Endothelial cell of umbilical vein (primary cell): ENCODE data around the gene SPACA7. TPM values are rescaled to one million over a fixed set of nuclear protein-coding genes. Genes with fewer than 3 reads are reported as not detected.

ENCODE experiments used
- BruUV-seq: library from RNA; stranded (reverse); fragments of 400-500 nt; replicated peaks from 2 replicates; lab custom pipeline; 2021; lab: Mats Ljungman, UMichigan
- CTCF ChIA-PET: fragments of 300-600, 350-600 bp; sonication (Branson Sonifier 250); formaldehyde crosslinking; loops from one replicate; lab custom pipeline; 2021; ENCODE audit warnings: antibody characterized with exemption, inconsistent platforms; lab: Charles Lee
- POLR2A ChIA-PET: fragments of 300-600, 350-600 bp; sonication (Branson Sonifier 250); formaldehyde crosslinking; loops from one replicate; lab custom pipeline; 2021; ENCODE audit warnings: antibody characterized with exemption, inconsistent platforms; lab: Charles Lee
- DNase-seq: peaks from one replicate; pipeline ENCODE4 v3.0.0-alpha.2; 2011; ENCODE audit warnings: low read depth, low spot score
- FAIRE-seq: peaks from 2 replicates; lab custom pipeline; 2011; peaks lifted over from hg19 to GRCh38; lab: Jason Lieb, UNC
- H2AFZ ChIP-seq: 2 replicates; pipeline ENCODE4 v1.6.0; 2012; ENCODE audit warnings: low read depth, low read length, control low read depth, inconsistent platforms
- H3K27ac ChIP-seq: 2 replicates; pipeline ENCODE4 v1.5.1; 2011; ENCODE audit warnings: low read depth, mild to moderate bottlenecking, control low read depth, low read length, moderate library complexity; ENCODE audit not compliant: insufficient read depth
- H3K27me3 ChIP-seq, 2 experiments: 2 replicates each; pipeline versions ENCODE4 v1.6.0 to v1.6.1; 2011; ENCODE audit warnings: low read length in 2 of 2, mixed read lengths in 1 of 2; ENCODE audit not compliant: control insufficient read depth in 2 of 2, insufficient read depth in 2 of 2
- H3K36me3 ChIP-seq, 2 experiments: 2 replicates in 1 of 2; 3 replicates in 1 of 2; pipeline ENCODE4 v1.5.1; 2011; ENCODE audit warnings: low read length in 2 of 2, mild to moderate bottlenecking in 1 of 2, moderate library complexity in 1 of 2; ENCODE audit not compliant: control insufficient read depth in 2 of 2, insufficient read depth in 2 of 2; ENCODE audit errors: extremely low read depth in 1 of 2
- H3K4me1 ChIP-seq: 3 replicates; pipeline ENCODE4 v1.5.1; 2011; ENCODE audit warnings: mild to moderate bottlenecking, low read length; ENCODE audit not compliant: control insufficient read depth, insufficient read depth; ENCODE audit errors: extremely low read depth
- H3K4me2 ChIP-seq: 2 replicates; pipeline ENCODE4 v1.6.1; 2011; ENCODE audit warnings: low read length, control low read depth, mixed read lengths; ENCODE audit not compliant: insufficient read depth
- H3K4me3 ChIP-seq, 3 experiments: fragments of 200-600 bp in 1 of 3; sonication (generic), shearing (Covaris generic) in 1 of 3; replicated peaks in 1 of 3; 2 replicates each; pipeline ENCODE4 v1.5.1; 2011 to 2016; ENCODE audit warnings: control low read depth in 3 of 3, low read length in 3 of 3, mild to moderate bottlenecking in 2 of 3, inconsistent platforms in 1 of 3, low read depth in 1 of 3, moderate library complexity in 1 of 3; ENCODE audit not compliant: insufficient read depth in 1 of 3
- H3K79me2 ChIP-seq: 2 replicates; pipeline ENCODE4 v1.6.0; 2012; ENCODE audit warnings: low read length, inconsistent platforms; ENCODE audit not compliant: control insufficient read depth, insufficient read depth
- H3K9ac ChIP-seq: replicated peaks from 2 replicates; pipeline ENCODE3; 2011; ENCODE audit warnings: low read length, control low read depth; ENCODE audit not compliant: insufficient read depth; ENCODE audit errors: extremely low read depth
- H3K9me1 ChIP-seq: replicated peaks from 3 replicates; pipeline ENCODE4 v1.6.0; 2011; ENCODE audit warnings: mild to moderate bottlenecking, low read length; ENCODE audit not compliant: control insufficient read depth, insufficient read depth; ENCODE audit errors: extremely low read depth
- H3K9me3 ChIP-seq: replicated peaks from 2 replicates; pipeline ENCODE4 v1.5.1; 2012; ENCODE audit warnings: low read length, inconsistent platforms; ENCODE audit not compliant: control insufficient read depth, insufficient read depth
- H4K20me1 ChIP-seq: replicated peaks from 2 replicates; pipeline ENCODE3; 2011; ENCODE audit warnings: mild to moderate bottlenecking, low read length; ENCODE audit not compliant: control insufficient read depth, insufficient read depth; ENCODE audit errors: extremely low read depth
- CTCF ChIP-seq, 2 donors: IDR thresholded peaks; 1 replicate in 1 of 2; 2 replicates in 1 of 2; pipeline ENCODE4 v1.5.1; 2011; ENCODE audit warnings: low read length in 2 of 2, mild to moderate bottlenecking in 2 of 2, moderate library complexity in 2 of 2, control low read depth in 1 of 2, inconsistent platforms in 1 of 2, low read depth in 1 of 2; ENCODE audit not compliant: insufficient read depth in 1 of 2; ENCODE audit errors: extremely low read depth in 1 of 2
- EZH2 ChIP-seq: IDR thresholded peaks from 2 replicates; pipeline ENCODE4 v1.6.1; 2012; ENCODE audit warnings: borderline replicate concordance, low read depth, mild to moderate bottlenecking, moderate library complexity, low read length, inconsistent platforms; ENCODE audit not compliant: severe bottlenecking
- FOS ChIP-seq: IDR thresholded peaks from 2 replicates; pipeline ENCODE4 v1.6.1; 2011; ENCODE audit warnings: mild to moderate bottlenecking, low read length, moderate library complexity, borderline replicate concordance; ENCODE audit not compliant: insufficient read depth
- GATA2 ChIP-seq: IDR thresholded peaks from 2 replicates; pipeline ENCODE4 v1.7.0; 2011; ENCODE audit warnings: low read depth, mild to moderate bottlenecking, moderate library complexity, mixed read lengths, low read length; ENCODE audit not compliant: insufficient read length, insufficient read depth
- JUN ChIP-seq: IDR thresholded peaks from 2 replicates; pipeline ENCODE4 v1.6.1; 2011; ENCODE audit warnings: borderline replicate concordance, low read depth; ENCODE audit not compliant: insufficient read length, insufficient read depth
- MAX ChIP-seq: IDR thresholded peaks from 2 replicates; pipeline ENCODE4 v1.6.1; 2011; ENCODE audit not compliant: insufficient read depth, insufficient read length
- MYC ChIP-seq: IDR thresholded peaks from one replicate; pipeline ENCODE4 v1.6.1; 2011; ENCODE audit warnings: mild to moderate bottlenecking, low read depth, low read length
- POLR2A ChIP-seq: IDR thresholded peaks from 2 replicates; pipeline ENCODE4 v1.6.1; 2012; ENCODE audit warnings: low read depth, mild to moderate bottlenecking, control low read depth, low read length
- POLR2AphosphoS5 ChIP-seq: IDR thresholded peaks from 2 replicates; pipeline ENCODE4 v1.6.1; 2012; ENCODE audit warnings: low read depth, mild to moderate bottlenecking, control low read depth, low read length, moderate library complexity; ENCODE audit not compliant: insufficient read depth
- dilution Hi-C: fragments of 300-500 bp; cut with MboI; formaldehyde crosslinking; loops from one replicate; pipeline ENCODE4 v1.15.0; 2019; ENCODE audit warnings: low sequenced_read_pairs; ENCODE audit not compliant: extremely low pct_ligation_motif_present
- intact Hi-C: fragments of 100-400 bp; cut with micrococcal nuclease; formaldehyde crosslinking; loops from one replicate; pipeline ENCODE4 v1.10.0; 2022
- polyA plus RNA-seq, 4 experiments: library from polyadenylated mRNA; depleted of rRNA in 3 of 4; stranded (reverse) in 3 of 4; unstranded in 1 of 4; fragments of >200 nt; gene quantifications; 2 replicates each; pipeline versions ENCODE4 v1.2.1 to v1.2.3, GENCODE V29; 2011 to 2012; ENCODE audit warnings: missing spikeins in 1 of 4
- total RNA-seq: library from RNA; stranded (reverse); gene quantifications from 2 replicates; pipeline ENCODE4 v1.2.3, GENCODE V29; 2021

The SPACA7 gene
- total and polyA plus RNA-seq, 2 donors (not counting 3 experiments of a cell fraction or from before 2014, with no cell fraction given) = not detected

- no peaks in the 10 kb centered on the region for H3K9me1 ChIP-seq
- ChIA-PET POLR2A (no interaction called here), CTCF (no interaction called here)
- dilution Hi-C loops = no loop called here
- no peak overlapping the region for H3K27ac ChIP-seq
- no peaks in the 10 kb centered on the region for H3K79me2 ChIP-seq
- intact Hi-C loops = no loop called here
- TF ChIP-seq POLR2A (no peak), MAX (no peak), EZH2 (no peak), CTCF (IDR thresholded peaks at IDR 0.05; ENCODE audit: extremely low read depth in 1 of 2, insufficient read depth in 1 of 2, low read depth in 1 of 2, low read length in 2 of 2) (no peak), POLR2AphosphoS5 (no peak), MYC (no peak), GATA2 (no peak), FOS (no peak), JUN (no peak)
- DNase-seq (no peak), FAIRE-seq (no peak)
- no peaks in the 10 kb centered on the region for H3K4me1 ChIP-seq
- no peaks in the 10 kb centered on the region for H3K36me3 ChIP-seq
- no peaks in the 10 kb centered on the region for H4K20me1 ChIP-seq
- no peak overlapping the region for H2AFZ ChIP-seq
- no TSS peak for BruUV-seq
- no peak overlapping the region for H3K9ac ChIP-seq
- no peaks in the 10 kb centered on the region for H3K27me3 ChIP-seq
- no peak overlapping the region for H3K4me2 ChIP-seq
- no peaks in the 10 kb centered on the region for H3K9me3 ChIP-seq
- H3K4me3 ChIP-seq = no peak overlapping the region
Measured at GRCh38 chr13:112354330-112355273, 21.6 kb upstream of the SPACA7 start.
